HG03571 (cell line): ENCODE measurements around the gene PIK3IP1.

Experiments
- ATAC-seq: cut with Tn5 transposase; IDR thresholded peaks from one replicate; pipeline ENCODE4 v1.9.1; 2021; ENCODE audit not compliant: unreplicated experiment

The PIK3IP1 gene

GRCh38 chr22:31279821-31280505 lies 12.3 kb downstream of the PIK3IP1 start:
- no peak for ATAC-seq

- ATAC-seq: no peak
Observed at GRCh38 chr22:31279327-31279669, 13.0 kb downstream of the PIK3IP1 start.

GRCh38 chr22:31278626-31279326 lies 13.5 kb downstream of the PIK3IP1 start:
- no peak for ATAC-seq

GRCh38 chr22:31278151-31278621 lies 14.1 kb downstream of the PIK3IP1 start:
- ATAC-seq: no peak

GRCh38 chr22:31277741-31278140 lies 14.5 kb downstream of the PIK3IP1 start:
- no peak for ATAC-seq

- no peak for ATAC-seq
Observed at GRCh38 chr22:31276426-31277167, 15.7 kb downstream of the PIK3IP1 start.

GRCh38 chr22:31275576-31275975 lies 16.7 kb downstream of the PIK3IP1 start:
- no peak for ATAC-seq

GRCh38 chr22:31275018-31275417 lies 17.3 kb downstream of the PIK3IP1 start:
- ATAC-seq: no peak

GRCh38 chr22:31274017-31274416 lies 18.3 kb downstream of the PIK3IP1 start:
- no peak for ATAC-seq

- no peak for ATAC-seq
Observed at GRCh38 chr22:31272522-31273446, 19.5 kb downstream of the PIK3IP1 start.

GRCh38 chr22:31271485-31271884 lies 20.8 kb downstream of the PIK3IP1 start:
- no peak for ATAC-seq

- no peak for ATAC-seq
Observed at GRCh38 chr22:31271026-31271425, 21.3 kb downstream of the PIK3IP1 start.

- no peak for ATAC-seq
Observed at GRCh38 chr22:31269892-31270579, 22.3 kb downstream of the PIK3IP1 start.

- no peak for ATAC-seq
Observed at GRCh38 chr22:31268281-31268680, 24.0 kb downstream of the PIK3IP1 start.

- no peak for ATAC-seq
Observed at GRCh38 chr22:31263896-31264640, 28.2 kb downstream of the PIK3IP1 start.

- ATAC-seq: no peak
Observed at GRCh38 chr22:31262312-31263133, 29.8 kb downstream of the PIK3IP1 start.

GRCh38 chr22:31260474-31260856 lies 31.8 kb downstream of the PIK3IP1 start:
- ATAC-seq: no peak

- no peak for ATAC-seq
Observed at GRCh38 chr22:31259798-31260473, 32.4 kb downstream of the PIK3IP1 start.
